Keratinocyte (primary cell): Measurements from ENCODE around the gene TFEC. TPM values are rescaled to one million over a fixed set of nuclear protein-coding genes. Genes with fewer than 3 reads are reported as not detected.

Experiments used
- DNase-seq: peaks from one replicate; pipeline ENCODE4 v3.0.0-alpha.2; 2011; ENCODE audit warnings: low read depth, missing footprints, low spot score
- FAIRE-seq: peaks from 2 replicates; lab custom pipeline; 2011; peaks lifted over from hg19 to GRCh38; lab: Jason Lieb, UNC
- H2AFZ ChIP-seq: 2 replicates; pipeline ENCODE4 v1.6.0; 2012; ENCODE audit warnings: low read length, control low read depth, inconsistent platforms; ENCODE audit not compliant: control insufficient read depth
- H3K27ac ChIP-seq: 2 replicates; pipeline ENCODE4 v1.5.1; 2011; ENCODE audit warnings: low read length; ENCODE audit not compliant: control insufficient read depth, insufficient read depth
- H3K27me3 ChIP-seq: 3 replicates; pipeline ENCODE4 v1.6.0; 2011; ENCODE audit warnings: low read length; ENCODE audit not compliant: control insufficient read depth, insufficient read depth; ENCODE audit errors: extremely low read depth
- H3K36me3 ChIP-seq, 2 experiments: 2 replicates in 1 of 2; 3 replicates in 1 of 2; pipeline ENCODE4 v1.5.1; 2011; ENCODE audit warnings: low read length in 2 of 2, mild to moderate bottlenecking in 1 of 2; ENCODE audit not compliant: control insufficient read depth in 2 of 2, insufficient read depth in 2 of 2; ENCODE audit errors: extremely low read depth in 1 of 2
- H3K4me1 ChIP-seq: 3 replicates; pipeline ENCODE4 v1.5.1; 2011; ENCODE audit warnings: low read length; ENCODE audit not compliant: control insufficient read depth, insufficient read depth; ENCODE audit errors: extremely low read depth
- H3K4me2 ChIP-seq: 3 replicates; pipeline ENCODE4 v1.6.0; 2011; ENCODE audit warnings: low read depth, low read length; ENCODE audit not compliant: control insufficient read depth, insufficient read depth; ENCODE audit errors: extremely low read depth
- H3K4me3 ChIP-seq, 3 experiments: fragments of 200-600 bp in 1 of 3; sonication (generic) in 1 of 3; 2 replicates in 2 of 3; 3 replicates in 1 of 3; pipeline ENCODE4 v1.5.1; 2011 to 2016; ENCODE audit warnings: low read length in 3 of 3, mild to moderate bottlenecking in 3 of 3, control low read depth in 2 of 3, inconsistent platforms in 1 of 3, low read depth in 1 of 3, mixed read lengths in 1 of 3, mixed run types in 1 of 3, moderate library complexity in 1 of 3; ENCODE audit not compliant: control insufficient read depth in 2 of 3, insufficient read depth in 2 of 3; ENCODE audit errors: extremely low read depth in 1 of 3
- H3K79me2 ChIP-seq: 2 replicates; pipeline ENCODE4 v1.6.0; 2012; ENCODE audit warnings: low read length; ENCODE audit not compliant: control insufficient read depth, insufficient read depth
- H3K9ac ChIP-seq: 3 replicates; pipeline ENCODE4 v1.6.0; 2011; ENCODE audit warnings: low read length; ENCODE audit not compliant: control insufficient read depth, insufficient read depth; ENCODE audit errors: extremely low read depth
- H3K9me1 ChIP-seq: 3 replicates; pipeline ENCODE4 v1.6.0; 2011; ENCODE audit warnings: low read length; ENCODE audit not compliant: control insufficient read depth, insufficient read depth; ENCODE audit errors: extremely low read depth
- H3K9me3 ChIP-seq: 2 replicates; pipeline ENCODE4 v1.5.1; 2012; ENCODE audit warnings: low read depth, low read length; ENCODE audit not compliant: control insufficient read depth
- H4K20me1 ChIP-seq: 3 replicates; pipeline ENCODE4 v1.6.0; 2011; ENCODE audit warnings: low read length; ENCODE audit not compliant: control insufficient read depth, insufficient read depth; ENCODE audit errors: extremely low read depth
- CTCF ChIP-seq, 3 experiments: IDR thresholded peaks in 1 of 3; conservative IDR thresholded peaks in 1 of 3; optimal IDR thresholded peaks in 1 of 3; 2 replicates in 2 of 3; 3 replicates in 1 of 3; pipeline versions ENCODE3 to v1.5.1; 2011; ENCODE audit warnings: low read length in 3 of 3, mild to moderate bottlenecking in 3 of 3, moderate library complexity in 2 of 3, control low read depth in 1 of 3, inconsistent platforms in 1 of 3; ENCODE audit not compliant: insufficient read depth in 2 of 3; ENCODE audit errors: extremely low read depth in 1 of 3
- EZH2 ChIP-seq: IDR thresholded peaks from one replicate; pipeline ENCODE4 v1.6.1; 2012; ENCODE audit warnings: inconsistent platforms, mild to moderate bottlenecking, low read length, moderate library complexity
- dilution Hi-C: fragments of 300-500 bp; cut with MboI; formaldehyde crosslinking; loops from one replicate; pipeline ENCODE4 v1.7.0; 2020; ENCODE audit warnings: low sequenced_read_pairs; ENCODE audit not compliant: extremely low pct_ligation_motif_present
- polyA plus RNA-seq, 5 experiments: library from polyadenylated mRNA; depleted of rRNA in 3 of 5; stranded (reverse) in 3 of 5; stranded (forward) in 1 of 5; unstranded in 1 of 5; fragments of >200 nt; gene quantifications; 1 replicate in 1 of 5; 2 replicates in 3 of 5; 3 replicates in 1 of 5; pipeline versions ENCODE4 v1.2.1 to v1.2.3, GENCODE V29; 2011 to 2012; ENCODE audit warnings: missing spikeins in 2 of 5, low read depth in 1 of 5, low replicate concordance in 1 of 5

The TFEC gene
- polyA plus RNA-seq, 1 donor (not counting 4 experiments of a cell fraction or from before 2014, with no cell fraction given) = 0.08 TPM

- TF ChIP-seq EZH2 (no peak), CTCF (optimal IDR thresholded peaks at IDR 0.05 in 1 of 3, IDR thresholded peaks at IDR 0.05 in 1 of 3, conservative IDR thresholded peaks at IDR 0.05 in 1 of 3; ENCODE audit: extremely low read depth in 1 of 3, insufficient read depth in 2 of 3, low read length in 3 of 3) (no peak)
- no peak for FAIRE-seq
Observed at GRCh38 chr7:115914951-115915350, 115.6 kb downstream of the TFEC start.

GRCh38 chr7:115911465-115911864 lies 119.1 kb downstream of the TFEC start:
- no peaks in the 10 kb centered on the region for H3K9me1 ChIP-seq
- dilution Hi-C loops = no loop called here
- FAIRE-seq (no peak), DNase-seq (no peak)
- H3K27ac ChIP-seq = no peak overlapping the region
- no peak overlapping the region for H3K4me2 ChIP-seq
- no peaks in the 10 kb centered on the region for H4K20me1 ChIP-seq
- no peak overlapping the region for H3K9ac ChIP-seq
- H3K27me3 ChIP-seq = no peaks in the 10 kb centered on the region
- H2AFZ ChIP-seq = no peak overlapping the region
- H3K4me1 ChIP-seq = no peaks in the 10 kb centered on the region
- TF ChIP-seq EZH2 (no peak), CTCF (optimal IDR thresholded peaks at IDR 0.05 in 1 of 3, IDR thresholded peaks at IDR 0.05 in 1 of 3, conservative IDR thresholded peaks at IDR 0.05 in 1 of 3; ENCODE audit: extremely low read depth in 1 of 3, insufficient read depth in 2 of 3, low read length in 3 of 3) (no peak)
- no peaks in the 10 kb centered on the region for H3K36me3 ChIP-seq
- H3K9me3 ChIP-seq = no peaks in the 10 kb centered on the region
- no peaks in the 10 kb centered on the region for H3K79me2 ChIP-seq
- no peak overlapping the region for H3K4me3 ChIP-seq

More at GRCh38 chr7:115914951-115915350, 115.6 kb downstream of the TFEC start:
- no peaks in the 10 kb centered on the region for H4K20me1 ChIP-seq
- no peak overlapping the region for H2AFZ ChIP-seq
- no peak for DNase-seq
- dilution Hi-C loops = no loop called here
- no peaks in the 10 kb centered on the region for H3K79me2 ChIP-seq
- no peaks in the 10 kb centered on the region for H3K9me1 ChIP-seq
- H3K4me2 ChIP-seq = no peak overlapping the region
- H3K27ac ChIP-seq = no peak overlapping the region
- no peak overlapping the region for H3K4me3 ChIP-seq
- H3K4me1 ChIP-seq = no peaks in the 10 kb centered on the region
- H3K36me3 ChIP-seq = no peaks in the 10 kb centered on the region
- H3K9ac ChIP-seq = no peak overlapping the region
- no peaks in the 10 kb centered on the region for H3K9me3 ChIP-seq
- H3K27me3 ChIP-seq = no peaks in the 10 kb centered on the region
